ENCODE results near the gene MX2.
"Not testable (repeated sequence)": the region's sequence is repeated elsewhere in the genome, so short reads cannot be mapped to it uniquely, and the experiment has no call there.

MX2 gene

DNA sequence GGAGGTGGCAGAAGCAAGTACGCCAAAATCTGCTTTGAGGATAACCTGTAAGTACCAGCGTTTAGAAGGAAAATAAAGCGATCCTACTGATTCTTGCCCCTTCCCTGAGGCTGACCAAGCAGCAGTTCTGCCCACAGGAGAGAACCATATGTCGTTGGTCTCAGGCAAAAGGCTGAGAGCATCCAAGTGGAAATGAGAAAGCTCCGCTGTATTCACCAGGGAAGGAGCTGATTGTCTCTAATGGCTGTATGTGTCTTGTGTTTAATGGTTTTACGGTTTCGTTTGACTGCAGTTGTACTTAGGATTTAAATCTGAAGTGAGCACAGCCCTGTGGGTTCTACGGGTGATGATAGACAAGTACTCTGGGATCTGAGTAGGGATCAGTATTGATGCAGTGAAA is 23.4 kb upstream of the MX2 start:
- no peak for DNase-seq

DNA sequence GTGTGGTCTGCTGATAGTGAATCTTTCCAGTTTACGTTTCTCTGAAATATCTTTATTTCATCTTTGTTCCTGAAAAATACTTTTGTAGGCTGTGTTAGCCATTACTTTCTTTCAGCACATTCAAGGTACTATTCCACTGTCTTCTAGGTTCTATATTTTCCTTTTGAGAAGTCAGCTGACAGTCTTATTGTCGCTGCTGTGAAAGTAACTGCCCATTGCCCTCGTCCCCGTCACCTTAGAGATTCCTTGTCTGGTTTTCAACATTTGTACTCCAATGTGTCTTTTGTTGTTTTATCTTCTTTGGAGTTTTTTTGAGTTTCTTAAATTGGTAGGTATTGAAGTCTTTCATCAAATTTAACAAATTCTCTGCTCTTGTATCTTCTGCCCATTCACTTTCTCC is 19.8 kb upstream of the MX2 start:
- no peak for DNase-seq

- no peak for DNase-seq
These were observed 17.7 kb upstream of the MX2 start for GRCh38 chr21:41344146-41344545.

DNA sequence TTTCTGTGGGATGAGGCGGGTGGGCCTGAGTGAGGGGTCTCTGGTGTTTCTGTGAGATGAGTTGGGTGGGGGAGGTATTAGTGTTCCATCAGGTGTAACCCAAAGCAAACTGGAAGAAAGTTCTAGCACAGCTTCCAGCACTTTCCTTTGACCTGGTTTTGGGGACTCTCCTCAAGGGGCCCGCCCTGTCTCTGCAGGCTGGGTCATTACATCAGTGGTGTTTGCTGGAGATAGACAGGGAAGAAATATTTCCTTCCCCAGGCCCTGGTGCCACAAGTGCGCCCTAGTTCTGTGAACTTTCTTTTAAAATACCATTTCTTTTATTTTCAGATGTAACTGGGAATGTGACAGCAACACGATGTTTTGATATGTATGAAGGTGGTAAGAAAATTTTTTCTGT is 16.5 kb upstream of the MX2 start:
- DNase-seq, result no peak

DNA sequence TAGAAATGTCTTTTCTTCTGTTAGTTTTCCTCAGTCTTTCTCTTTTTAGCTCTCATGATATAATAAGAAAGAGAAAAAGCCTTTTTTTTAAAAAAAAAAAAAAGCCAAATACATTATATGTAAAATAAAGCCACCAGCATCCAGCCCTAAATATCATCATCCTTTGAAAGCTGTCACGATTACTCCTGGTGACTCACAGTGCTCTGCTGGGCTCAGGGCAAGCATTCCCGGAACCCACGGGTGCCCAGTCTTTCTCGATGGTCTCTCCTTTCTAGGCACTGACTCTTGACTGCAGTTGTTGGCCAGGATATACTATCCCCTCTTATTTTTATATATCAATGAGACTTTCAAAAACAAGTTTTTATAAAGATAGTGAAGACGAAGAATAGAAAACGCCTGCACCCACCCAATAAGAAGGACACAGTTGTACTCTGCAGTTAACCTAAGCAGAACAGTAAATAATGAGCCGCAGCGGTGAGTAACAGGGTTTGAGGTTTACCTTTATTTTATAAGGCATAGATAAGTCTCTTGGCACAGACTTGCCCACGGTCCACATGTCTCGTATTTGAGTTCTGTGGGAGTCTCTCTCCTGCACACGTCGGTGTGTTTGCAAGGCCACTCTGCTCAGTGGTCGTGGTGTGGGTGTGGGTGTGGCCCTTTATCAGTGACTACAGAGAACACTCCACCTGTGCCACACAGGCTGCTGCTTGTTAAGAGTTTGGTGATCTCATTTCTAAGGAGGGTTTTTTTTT is 15.7 kb upstream of the MX2 start:
- DNase-seq, result no peak

GRCh38 chr21:41346758-41347157 is 15.1 kb upstream of the MX2 start:
- DNase-seq, result no peak

GRCh38 chr21:41348434-41348833 is 13.4 kb upstream of the MX2 start:
- DNase-seq, result no peak

DNA sequence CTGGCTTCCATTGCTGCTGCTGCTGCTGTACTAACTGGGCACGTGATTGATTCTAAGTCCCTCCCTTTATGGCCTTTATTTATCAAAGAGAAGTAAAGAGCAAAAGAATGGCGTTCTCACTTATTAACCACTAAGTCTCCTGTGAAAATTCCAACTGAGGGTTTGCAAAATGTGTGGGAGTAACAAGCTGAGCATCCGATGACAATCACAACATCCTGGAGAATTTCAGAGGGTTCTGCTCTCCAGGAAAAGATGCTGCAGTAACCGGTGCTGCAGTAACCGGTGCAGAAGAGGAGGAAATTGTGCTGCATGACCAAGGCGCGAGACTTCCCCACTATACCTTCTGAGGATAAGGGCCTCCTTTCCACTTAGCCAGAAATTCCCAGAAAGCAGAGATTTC is 12.7 kb upstream of the MX2 start:
- DNase-seq, result no peak

DNA sequence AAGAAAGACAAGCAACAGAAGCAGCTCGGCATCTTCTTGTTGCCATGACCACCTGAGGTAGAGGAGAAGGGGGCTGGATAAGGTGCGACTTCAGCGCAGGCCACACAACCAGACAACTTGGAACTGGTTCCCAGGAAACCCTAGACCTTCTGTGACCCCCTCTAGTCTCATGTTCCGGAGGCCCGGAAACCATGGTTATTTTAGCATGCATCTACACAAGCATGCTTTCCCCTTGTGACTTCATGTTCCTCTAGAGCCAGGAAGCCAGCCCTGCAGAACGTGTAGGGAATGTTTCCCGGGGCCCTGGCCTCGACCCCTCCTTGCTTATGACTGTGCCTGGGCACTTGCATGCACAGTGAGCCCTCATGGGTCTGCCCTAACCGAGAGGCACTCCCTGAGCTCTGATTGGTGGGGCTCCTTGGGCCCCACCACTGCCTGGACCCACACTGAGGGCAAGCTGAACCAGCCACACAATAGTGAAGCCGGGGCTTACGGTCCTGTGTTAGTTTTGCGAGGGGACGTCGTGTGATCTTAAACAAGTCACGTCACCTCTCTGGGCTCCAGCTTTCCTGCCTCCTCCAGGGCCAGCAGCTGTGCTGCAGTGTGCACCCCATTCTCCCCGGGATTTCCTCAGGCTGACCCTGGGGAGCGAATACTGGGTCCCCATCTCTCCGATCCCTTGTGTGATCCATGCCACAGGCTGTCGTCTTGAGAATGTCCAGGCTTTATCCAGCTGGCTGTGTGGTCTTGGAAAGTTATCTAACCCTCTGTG is 12.0 kb upstream of the MX2 start:
- no peak for DNase-seq

DNA sequence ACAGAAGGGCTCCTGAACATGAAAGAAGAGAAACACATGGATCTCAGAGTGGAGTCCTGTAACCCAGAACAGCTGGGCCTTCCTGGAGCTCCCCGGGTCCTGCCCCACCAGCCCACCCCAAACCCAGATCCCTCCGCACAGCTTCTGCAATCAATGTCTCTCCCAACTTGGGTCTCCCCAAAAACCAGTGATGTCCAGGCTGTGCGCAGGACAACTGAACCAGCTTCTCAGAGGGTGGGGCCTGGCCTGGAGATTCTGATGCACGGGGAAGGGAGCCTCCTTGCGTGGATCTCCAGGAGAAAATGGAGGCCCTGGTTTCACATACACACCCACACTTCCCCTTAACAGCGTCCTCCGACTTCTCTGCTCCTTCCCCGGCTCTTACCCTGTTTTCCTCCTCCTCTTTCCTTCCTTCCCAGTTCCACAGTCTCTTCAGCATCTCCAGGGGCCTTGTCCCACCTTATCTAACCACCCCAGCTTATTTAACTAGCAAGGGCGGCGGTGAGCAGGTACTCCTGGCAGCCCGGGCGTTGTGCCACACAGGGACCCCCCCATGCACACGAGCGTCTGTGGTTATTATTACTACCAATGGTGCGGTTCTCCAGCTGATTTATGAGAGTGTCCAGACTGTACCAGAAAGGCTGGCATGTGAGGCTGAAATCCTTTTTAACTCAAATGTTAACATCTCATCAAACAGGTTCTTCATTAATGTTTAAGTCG is 11.2 kb upstream of the MX2 start:
- no peak for DNase-seq

DNA sequence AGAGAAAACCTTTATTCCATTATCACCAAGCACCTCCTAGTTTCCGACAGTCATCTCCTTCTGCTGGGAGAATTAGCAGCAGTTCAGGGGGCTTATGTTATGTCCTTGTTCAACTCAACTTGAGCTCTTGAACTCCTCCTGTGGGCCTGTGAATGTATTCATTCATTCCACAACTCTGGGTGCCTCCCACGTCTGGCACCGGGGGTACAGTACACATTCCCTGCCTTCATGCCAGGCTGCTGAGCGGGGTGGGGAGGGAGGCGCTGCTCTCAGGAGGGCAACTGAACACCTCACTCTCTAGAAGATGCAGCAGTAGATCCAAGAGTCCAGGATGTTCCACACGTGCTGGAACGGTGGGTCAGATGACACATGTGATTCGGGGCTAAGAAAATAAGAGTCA is 4.3 kb upstream of the MX2 start:
- DNase-seq, result no peak

DNA sequence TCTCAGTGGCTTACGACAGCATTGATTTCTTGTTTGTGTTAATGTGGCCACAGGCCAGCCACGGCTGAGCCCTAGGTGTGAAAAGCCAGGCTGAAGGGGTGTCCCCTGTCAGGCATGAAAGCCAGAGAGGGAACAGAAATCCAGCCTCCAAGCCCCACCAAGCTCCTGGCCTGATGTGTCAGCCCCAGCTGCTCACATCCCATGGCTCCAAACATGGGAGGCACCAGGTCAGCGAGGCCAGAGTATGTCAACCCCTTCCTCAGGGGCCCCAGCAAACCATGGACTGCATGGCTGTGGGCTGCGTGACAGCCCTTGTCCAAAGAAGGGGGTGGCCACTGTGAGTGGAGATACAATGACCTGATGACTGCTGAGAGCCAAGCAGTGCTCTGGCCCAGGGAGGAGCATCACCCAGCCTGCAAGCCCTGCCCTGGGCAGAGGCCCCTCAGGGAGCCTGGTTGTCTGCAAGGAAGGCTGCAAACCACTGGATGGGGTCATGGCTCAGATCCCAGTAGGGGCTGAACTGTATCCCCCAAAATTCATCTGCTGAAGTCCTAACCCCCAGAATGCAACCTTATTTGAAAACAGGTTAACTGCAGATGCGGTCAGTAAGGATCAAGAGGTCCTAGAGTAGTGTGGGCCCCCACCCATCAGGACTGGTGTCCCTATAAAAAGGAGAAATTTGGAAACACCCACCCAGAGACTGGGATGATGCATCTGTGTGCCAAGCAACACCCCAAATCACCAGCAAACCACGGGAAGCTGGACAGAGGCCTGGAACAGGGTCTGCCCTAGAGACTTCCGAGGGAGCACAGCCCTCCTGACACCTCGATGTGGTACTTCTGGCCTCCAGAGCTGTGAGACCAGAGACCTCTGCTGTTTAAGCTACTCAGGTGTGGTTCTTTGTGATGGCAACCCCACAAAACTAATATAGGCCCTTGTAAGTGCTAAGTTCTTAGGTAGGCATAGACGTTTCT is 3.3 kb upstream of the MX2 start:
- DNase-seq, result no peak

GRCh38 chr21:41359286-41359685 is 2.5 kb upstream of the MX2 start:
- DNase-seq, result no peak

GRCh38 chr21:41359754-41360071 is 2.1 kb upstream of the MX2 start:
- DNase-seq, result not testable (repeated sequence)

- DNase-seq, result peak; percentile 48
These were observed 1.6 kb upstream of the MX2 start for GRCh38 chr21:41360072-41360821.

DNA sequence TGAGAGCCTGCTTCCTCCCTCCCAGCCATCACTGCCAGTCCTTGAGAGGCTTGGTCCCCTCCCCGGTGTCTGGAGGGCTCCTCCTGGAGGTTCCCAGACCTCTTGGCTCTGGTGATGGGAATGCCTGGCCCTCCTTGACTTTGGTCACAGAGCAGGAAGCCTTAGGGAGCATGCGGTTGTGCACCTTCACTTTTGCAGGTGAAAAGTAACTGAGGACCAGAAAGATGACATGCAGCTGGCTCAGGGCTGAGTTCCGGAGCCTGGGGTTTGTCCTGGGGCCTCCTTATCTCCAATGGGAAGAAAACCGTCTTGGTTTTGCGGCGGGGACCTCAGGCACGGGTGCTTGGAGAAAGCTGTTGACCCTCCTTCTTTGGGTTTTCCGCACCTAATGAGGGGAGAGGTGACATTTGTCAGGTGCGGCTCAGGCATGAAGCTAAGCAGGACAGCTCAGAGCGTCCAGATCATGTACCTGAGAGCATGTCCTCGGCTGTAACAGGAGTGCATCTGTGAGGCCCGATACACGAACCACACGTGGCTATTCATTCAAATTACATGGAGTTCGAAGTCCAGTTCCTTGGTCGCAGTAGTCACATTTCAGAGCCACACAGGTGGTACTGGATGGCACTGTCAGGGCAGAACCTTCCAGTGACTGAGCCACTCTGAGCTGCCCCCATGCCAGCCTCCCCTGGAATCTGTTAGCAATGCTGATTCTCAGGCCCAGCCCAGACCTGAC is 608 bp upstream of the MX2 start:
- DNase-seq, result no peak

DNA sequence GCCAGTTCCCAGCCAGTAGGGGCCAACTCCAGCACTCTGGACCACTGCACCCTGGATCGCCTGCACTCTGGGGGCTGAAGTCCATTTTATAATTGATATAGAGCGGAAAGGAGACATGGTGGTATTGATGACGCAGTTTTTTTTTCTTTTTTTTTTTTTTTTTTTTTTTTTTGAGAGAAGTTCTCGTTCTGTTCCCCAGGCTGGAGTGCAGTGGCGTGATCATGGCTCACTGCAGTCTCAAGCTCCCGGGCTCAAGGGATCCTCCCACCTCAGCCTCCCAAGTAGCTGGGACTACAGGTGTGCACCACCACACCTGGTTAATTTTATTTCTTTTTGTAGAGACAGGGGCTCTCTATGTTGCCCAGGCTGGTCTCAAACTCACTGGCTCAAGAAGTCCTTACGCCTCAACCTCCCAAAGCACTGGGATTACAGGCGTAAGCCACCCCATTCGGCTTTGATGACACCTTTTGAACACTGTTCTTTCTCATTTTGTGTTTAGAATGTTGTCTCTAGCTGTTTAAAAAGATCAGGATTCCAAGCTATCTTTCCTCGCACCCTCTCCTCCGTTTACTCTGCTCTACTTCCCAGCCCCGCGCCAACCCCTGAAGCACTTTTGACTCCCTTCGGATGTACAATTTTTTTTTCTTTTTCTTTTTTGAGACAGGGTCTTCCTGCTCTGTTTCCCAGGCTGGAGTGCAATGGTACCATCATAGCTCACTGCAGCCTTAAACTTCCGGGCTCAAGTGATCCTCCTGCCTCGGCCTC is 960 bp downstream of the MX2 start:
- no peak for DNase-seq

- no peak for DNase-seq
These were observed 1.8 kb downstream of the MX2 start for GRCh38 chr21:41363370-41364270.

DNA sequence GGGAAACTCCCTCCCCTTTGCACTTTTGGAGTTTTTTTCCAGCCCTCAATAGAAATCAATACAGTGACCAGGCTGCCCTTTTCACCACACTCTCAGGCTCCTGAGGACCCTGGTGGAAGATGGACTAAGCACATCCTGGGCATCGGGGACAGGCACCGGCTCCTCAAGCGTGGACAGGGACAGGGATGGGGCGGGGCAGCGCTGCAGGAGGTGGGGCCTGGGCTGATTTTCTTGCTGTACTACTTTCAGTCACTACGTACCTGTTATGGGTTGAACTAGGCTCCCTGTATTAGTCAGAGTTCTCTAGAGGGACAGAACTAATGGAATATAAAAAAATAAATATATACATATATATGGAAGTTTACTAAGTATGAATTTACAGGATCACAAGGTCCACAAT is 2.5 kb downstream of the MX2 start:
- DNase-seq, result no peak
